Measurements from ENCODE around the gene ZNF586. TPM values are rescaled to one million over a fixed set of nuclear protein-coding genes. Genes with fewer than 3 reads are reported as not detected.
"Not testable (repeated sequence)": the region's sequence is repeated elsewhere in the genome, so short reads cannot be mapped to it uniquely, and the experiment has no call there.

ZNF586 gene
- total RNA-seq (10 to 100 TPM; 20.3 to 28.3 TPM), polyA plus RNA-seq (ENCODE audit: insufficient read depth, low read depth, low replicate concordance) (6.7 TPM)
- long read RNA-seq, donor 1, partial matches to known transcripts, result 0 of 6 reads
- long read RNA-seq, donor 1, other reads (novel, unspliced or antisense), result 0 of 6 reads
- long read RNA-seq, donor 2, partial matches to known transcripts, result 0 of 2 reads
- long read RNA-seq, donor 2, other reads (novel, unspliced or antisense), result 0 of 2 reads

- Histone ChIP-seq H3K27me3 (no peaks in the 10 kb centered on the region), H3K36me3 (ENCODE audit: low read depth, missing control alignments) (no peaks in the 10 kb centered on the region), H3K27ac (peak within 1 kb of the TSS; percentile 61 to 68), H3K4me3 (peak within 1 kb of the TSS; percentile 74 to 84), H3K9me3 (no peaks in the 10 kb centered on the region), H3K4me1 (no peaks in the 10 kb centered on the region)
- 6 to 7% methylated on average over 36 to 43 of the region's 61 CpGs for WGBS, 2 donors
- intact Hi-C loops (cut with DNase I; ENCODE audit: low total_unique reads), result no loop called here
- no peak for TF ChIP-seq CTCF (IDR thresholded peaks at IDR 0.05)
- TF ChIP-seq POLR2A (IDR thresholded peaks at IDR 0.05), result no peak
- DNase-seq, result peak; percentile 95
Observed at GRCh38 chr19:57769345-57770131, at the start of gene ZNF586. ZNF586 (plus strand) TSS chr19:57769676; CDS start chr19:57769843, 167 bp downstream.

GRCh38 chr19:57719901-57720519, 49.5 kb upstream of the ZNF586 start:
- Histone ChIP-seq H3K36me3 (ENCODE audit: low read depth, missing control alignments) (no peaks in the 10 kb centered on the region), H3K4me1 (no peaks in the 10 kb centered on the region), H3K27ac (no peak overlapping the region), H3K4me3 (no peak overlapping the region), H3K9me3 (no peaks in the 10 kb centered on the region), H3K27me3 (no peaks in the 10 kb centered on the region)
- 88 to 95% methylated on average over 4 of the region's 4 CpGs for WGBS, 2 donors
- no peak for DNase-seq
- intact Hi-C loops (cut with DNase I; ENCODE audit: low total_unique reads), result no loop called here
- TF ChIP-seq POLR2A (IDR thresholded peaks at IDR 0.05) (no peak), CTCF (IDR thresholded peaks at IDR 0.05) (no peak)

GRCh38 chr19:57720878-57721277, 48.6 kb upstream of the ZNF586 start:
- no peak for DNase-seq
- 93 to 98% methylated on average over 10 of the region's 10 CpGs for WGBS, 2 donors
- TF ChIP-seq CTCF (IDR thresholded peaks at IDR 0.05) (no peak), POLR2A (IDR thresholded peaks at IDR 0.05) (no peak)
- no peaks in the 10 kb centered on the region for H3K9me3 ChIP-seq
- H3K27ac ChIP-seq, result no peak overlapping the region
- H3K4me3 ChIP-seq, result no peak overlapping the region
- H3K36me3 ChIP-seq (ENCODE audit: low read depth, missing control alignments), result no peaks in the 10 kb centered on the region
- H3K27me3 ChIP-seq, result no peaks in the 10 kb centered on the region
- intact Hi-C loops (cut with DNase I; ENCODE audit: low total_unique reads), result no loop called here
- H3K4me1 ChIP-seq, result no peaks in the 10 kb centered on the region

GRCh38 chr19:57738320-57738719, 31.2 kb upstream of the ZNF586 start:
- H3K36me3 ChIP-seq (ENCODE audit: low read depth, missing control alignments); H3K27me3 ChIP-seq; H3K4me1 ChIP-seq; H3K4me3 ChIP-seq; H3K9me3 ChIP-seq; intact Hi-C loops (cut with DNase I; ENCODE audit: low total_unique reads); H3K27ac ChIP-seq: not testable (repeated sequence)
- WGBS, 2 donors, result 26 to 34% methylated on average over 10 of the region's 10 CpGs
- DNase-seq, result peak; percentile 69
- peak in 2 of 3 experiments; percentile 37 to 51 for TF ChIP-seq CTCF (IDR thresholded peaks at IDR 0.05)

GRCh38 chr19:57738770-57739169, 30.7 kb upstream of the ZNF586 start:
- H3K4me3 ChIP-seq; H3K36me3 ChIP-seq (ENCODE audit: low read depth, missing control alignments); H3K4me1 ChIP-seq; DNase-seq; H3K27ac ChIP-seq; intact Hi-C loops (cut with DNase I; ENCODE audit: low total_unique reads); H3K27me3 ChIP-seq; H3K9me3 ChIP-seq: not testable (repeated sequence)
- WGBS, 2 donors, result 74 to 76% methylated on average over 7 of the region's 7 CpGs
